ENCODE results near the gene GTF2F2.

DNA sequence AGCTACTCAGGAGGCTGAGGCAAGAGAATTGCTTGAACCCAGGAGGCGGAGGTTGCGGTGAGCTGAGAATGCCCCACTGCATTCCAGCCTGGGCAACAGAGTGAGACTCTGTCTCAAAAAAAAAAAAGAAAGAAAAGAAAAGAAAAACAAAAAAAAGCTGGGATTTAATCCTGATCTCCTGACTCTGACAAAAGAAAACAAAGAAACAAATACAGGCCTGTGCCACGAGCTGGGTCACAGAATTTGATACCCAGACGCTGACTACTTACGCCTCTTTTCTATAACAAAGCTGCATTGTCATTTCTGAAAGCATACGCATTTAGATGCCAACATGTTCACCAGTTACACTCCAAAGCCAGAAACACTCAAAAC is 18.2 kb upstream of the GTF2F2 start:
- TF ChIP-seq, protein P1, sequence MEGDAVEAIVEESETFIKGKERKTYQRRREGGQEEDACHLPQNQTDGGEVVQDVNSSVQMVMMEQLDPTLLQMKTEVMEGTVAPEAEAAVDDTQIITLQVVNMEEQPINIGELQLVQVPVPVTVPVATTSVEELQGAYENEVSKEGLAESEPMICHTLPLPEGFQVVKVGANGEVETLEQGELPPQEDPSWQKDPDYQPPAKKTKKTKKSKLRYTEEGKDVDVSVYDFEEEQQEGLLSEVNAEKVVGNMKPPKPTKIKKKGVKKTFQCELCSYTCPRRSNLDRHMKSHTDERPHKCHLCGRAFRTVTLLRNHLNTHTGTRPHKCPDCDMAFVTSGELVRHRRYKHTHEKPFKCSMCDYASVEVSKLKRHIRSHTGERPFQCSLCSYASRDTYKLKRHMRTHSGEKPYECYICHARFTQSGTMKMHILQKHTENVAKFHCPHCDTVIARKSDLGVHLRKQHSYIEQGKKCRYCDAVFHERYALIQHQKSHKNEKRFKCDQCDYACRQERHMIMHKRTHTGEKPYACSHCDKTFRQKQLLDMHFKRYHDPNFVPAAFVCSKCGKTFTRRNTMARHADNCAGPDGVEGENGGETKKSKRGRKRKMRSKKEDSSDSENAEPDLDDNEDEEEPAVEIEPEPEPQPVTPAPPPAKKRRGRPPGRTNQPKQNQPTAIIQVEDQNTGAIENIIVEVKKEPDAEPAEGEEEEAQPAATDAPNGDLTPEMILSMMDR (IDR thresholded peaks at IDR 0.05 in 8 of 11, conservative IDR thresholded peaks at IDR 0.05 in 3 of 11), result no peak
- no peak for TF ChIP-seq POLR2AphosphoS5 (IDR thresholded peaks at IDR 0.05)

All from spleen (tissue), 7 donors.